GDM1 (cell line): Measurements from ENCODE around the gene ZNF519.
"Not testable (repeated sequence)": the region's sequence is repeated elsewhere in the genome, so short reads cannot be mapped to it uniquely, and the experiment has no call there.

Source experiments
- DNase-seq: peaks from one replicate; lab custom pipeline; 2025; lab: John Stamatoyannopoulos, UW

Gene ZNF519

GRCh38 chr18:14147935-14148865 lies 16.0 kb upstream of the ZNF519 start:
- DNase-seq, result not testable (repeated sequence)

- not testable (repeated sequence) for DNase-seq
Measured at GRCh38 chr18:14146771-14147170, 14.5 kb upstream of the ZNF519 start.

- DNase-seq, result not testable (repeated sequence)
Measured at GRCh38 chr18:14145581-14146338, 13.5 kb upstream of the ZNF519 start.

- not testable (repeated sequence) for DNase-seq
Measured at GRCh38 chr18:14145021-14145420, 12.8 kb upstream of the ZNF519 start.

- DNase-seq, result no peak
Measured at GRCh38 chr18:14144628-14144895, 12.3 kb upstream of the ZNF519 start.

GRCh38 chr18:14143871-14144627 lies 11.8 kb upstream of the ZNF519 start:
- not testable (repeated sequence) for DNase-seq

GRCh38 chr18:14143396-14143795 lies 11.2 kb upstream of the ZNF519 start:
- not testable (repeated sequence) for DNase-seq

- not testable (repeated sequence) for DNase-seq
Measured at GRCh38 chr18:14142177-14142576, 9.9 kb upstream of the ZNF519 start.

GRCh38 chr18:14139583-14139982 lies 7.3 kb upstream of the ZNF519 start:
- not testable (repeated sequence) for DNase-seq

GRCh38 chr18:14137971-14138370 lies 5.7 kb upstream of the ZNF519 start:
- not testable (repeated sequence) for DNase-seq

GRCh38 chr18:14131696-14132270 lies 452 bp downstream of the ZNF519 start:
- DNase-seq, result not testable (repeated sequence)

- not testable (repeated sequence) for DNase-seq
Measured at GRCh38 chr18:14130804-14131203, 1.4 kb downstream of the ZNF519 start.

- DNase-seq, result no peak
Measured at GRCh38 chr18:14124689-14125088, 7.5 kb downstream of the ZNF519 start.

- no peak for DNase-seq
Measured at GRCh38 chr18:14122097-14122496, 10.1 kb downstream of the ZNF519 start.

GRCh38 chr18:14120926-14121325 lies 11.3 kb downstream of the ZNF519 start:
- DNase-seq, result no peak

GRCh38 chr18:14117606-14118005 lies 14.6 kb downstream of the ZNF519 start:
- no peak for DNase-seq

- DNase-seq, result no peak
Measured at GRCh38 chr18:14106906-14107305, 25.3 kb downstream of the ZNF519 start.

- DNase-seq, result no peak
Measured at GRCh38 chr18:14104906-14105748, 27.1 kb downstream of the ZNF519 start.

GRCh38 chr18:14104201-14104600 lies 28.0 kb downstream of the ZNF519 start:
- no peak for DNase-seq

GRCh38 chr18:14100503-14101286 lies 31.5 kb downstream of the ZNF519 start:
- no peak for DNase-seq
